T-helper 17 cell (primary cell): ENCODE data around the gene MZT1. TPM values are rescaled to one million over a fixed set of nuclear protein-coding genes. Genes with fewer than 3 reads are reported as not detected.

Source experiments
- ATAC-seq: fragments of 150-1000 bp; cut with Tn5 transposase; 2 replicates; pipeline ENCODE4 v1.10.0; 2021; ENCODE audit warnings: mild to moderate bottlenecking, moderate library complexity
- DNase-seq, 3 donors: peaks; one replicate each; pipeline versions ENCODE4 v3.0.0 to v3.0.0-alpha.2; 2020 to 2021
- H3K9me3 ChIP-seq: one replicate; pipeline ENCODE4 v1.7.0; 2013; ENCODE audit warnings: low read length, mild to moderate bottlenecking; ENCODE audit not compliant: control insufficient read depth, poor library complexity, severe bottlenecking
- H3K27ac Mint-ChIP-seq: one replicate; pipeline ENCODE4 v1.8.0; 2022; ENCODE audit warnings: mild to moderate bottlenecking, moderate library complexity, mixed read lengths
- H3K27me3 Mint-ChIP-seq: one replicate; pipeline ENCODE4 v1.8.0; 2022; ENCODE audit warnings: mixed read lengths
- H3K36me3 Mint-ChIP-seq: one replicate; pipeline ENCODE4 v1.8.0; 2022; ENCODE audit warnings: low read depth, mixed read lengths
- H3K4me1 Mint-ChIP-seq: one replicate; pipeline ENCODE4 v1.8.0; 2022; ENCODE audit warnings: mild to moderate bottlenecking, mixed read lengths
- H3K4me3 Mint-ChIP-seq: one replicate; pipeline ENCODE4 v1.8.0; 2022; ENCODE audit warnings: mild to moderate bottlenecking, moderate library complexity, mixed read lengths
- total RNA-seq, 4 donors: library from RNA in 2 of 4; stranded (reverse) in 2 of 4; gene quantifications; one replicate each; pipeline ENCODE4 v1.2.3 and lab custom pipeline; 2022 to 2026

The MZT1 gene
- total RNA-seq, 2 donors from 2014 or later, result 4.9 to 7.6 TPM

DNA sequence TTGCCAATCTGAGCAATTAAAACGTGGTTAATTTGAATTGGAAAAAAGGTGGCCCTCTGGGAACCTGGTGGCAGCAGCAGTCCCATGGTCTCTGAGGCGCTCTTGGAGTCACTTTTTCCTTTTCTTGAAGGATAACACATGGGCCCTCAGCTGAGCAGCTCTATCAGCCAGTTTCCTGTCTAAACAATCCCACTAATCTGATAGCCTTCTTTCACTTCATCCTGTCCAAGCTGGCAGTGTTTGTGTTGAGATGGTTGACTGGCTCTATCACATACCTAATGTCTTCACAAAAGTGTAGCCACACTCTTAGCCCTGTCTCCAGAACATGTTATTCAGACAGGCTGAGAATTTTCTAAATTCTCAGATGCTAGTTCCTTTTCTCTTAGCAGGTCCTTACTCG is 10.7 kb downstream of the MZT1 start:
- H3K36me3 Mint-ChIP-seq, result peaks cover 9% of the 10 kb centered on the region
- peaks cover 9% of the 10 kb centered on the region for H3K4me1 Mint-ChIP-seq
- H3K9me3 ChIP-seq, result no peaks in the 10 kb centered on the region
- DNase-seq, result no peak
- no peak overlapping the region for H3K4me3 Mint-ChIP-seq
- H3K27me3 Mint-ChIP-seq, result no peaks in the 10 kb centered on the region
- no peak for ATAC-seq
- no peak overlapping the region for H3K27ac Mint-ChIP-seq

DNA sequence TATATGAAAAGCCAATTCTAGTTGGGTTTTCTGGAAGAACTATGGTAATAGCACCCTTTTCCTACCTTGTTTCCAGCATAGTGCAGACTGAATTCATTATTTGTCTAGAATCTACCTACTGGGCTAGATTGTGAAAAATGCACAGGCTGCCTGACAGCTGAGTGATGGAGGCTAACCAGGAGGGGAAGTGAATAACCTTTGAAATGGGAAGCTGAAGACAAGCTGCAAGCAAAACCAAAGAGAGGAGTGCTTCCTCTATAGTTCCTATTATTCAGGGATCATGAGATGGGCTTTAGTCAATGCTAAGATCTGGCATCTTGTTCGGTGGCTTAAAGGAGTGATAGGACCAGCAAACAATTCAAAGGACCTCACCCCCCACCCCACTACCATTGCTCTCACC is 26.9 kb downstream of the MZT1 start:
- Mint-ChIP-seq H3K36me3 (no peaks in the 10 kb centered on the region), H3K27ac (no peak overlapping the region), H3K4me3 (no peak overlapping the region), H3K4me1 (no peaks in the 10 kb centered on the region), H3K27me3 (peaks cover 6% of the 10 kb centered on the region)
- no peaks in the 10 kb centered on the region for H3K9me3 ChIP-seq
- ATAC-seq (no peak), DNase-seq (no peak)

DNA sequence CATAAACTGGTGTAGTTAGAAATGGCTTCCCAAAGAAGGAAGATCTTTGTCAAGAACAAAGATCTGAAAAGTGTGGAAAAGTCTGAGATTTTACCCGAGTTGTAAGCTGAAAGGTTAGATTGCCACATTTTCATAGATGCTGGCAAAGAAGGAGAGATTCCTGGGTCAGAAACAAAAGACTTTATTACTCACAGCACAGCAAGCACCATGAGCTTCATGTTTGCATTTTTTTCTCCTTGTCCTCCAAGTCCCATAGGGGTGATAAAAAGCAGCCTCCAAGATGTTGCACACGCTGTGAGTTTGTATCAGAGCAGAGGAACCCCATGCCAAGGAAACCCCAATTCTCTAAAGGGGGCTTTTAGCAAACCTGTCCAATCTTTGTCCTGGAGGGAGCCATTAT is 29.3 kb downstream of the MZT1 start:
- no peak overlapping the region for H3K27ac Mint-ChIP-seq
- no peak overlapping the region for H3K4me3 Mint-ChIP-seq
- H3K4me1 Mint-ChIP-seq, result no peaks in the 10 kb centered on the region
- no peaks in the 10 kb centered on the region for H3K36me3 Mint-ChIP-seq
- DNase-seq (no peak), ATAC-seq (no peak)
- H3K27me3 Mint-ChIP-seq, result peaks cover 19% of the 10 kb centered on the region
- peaks cover under 1% of the 10 kb centered on the region for H3K9me3 ChIP-seq

DNA sequence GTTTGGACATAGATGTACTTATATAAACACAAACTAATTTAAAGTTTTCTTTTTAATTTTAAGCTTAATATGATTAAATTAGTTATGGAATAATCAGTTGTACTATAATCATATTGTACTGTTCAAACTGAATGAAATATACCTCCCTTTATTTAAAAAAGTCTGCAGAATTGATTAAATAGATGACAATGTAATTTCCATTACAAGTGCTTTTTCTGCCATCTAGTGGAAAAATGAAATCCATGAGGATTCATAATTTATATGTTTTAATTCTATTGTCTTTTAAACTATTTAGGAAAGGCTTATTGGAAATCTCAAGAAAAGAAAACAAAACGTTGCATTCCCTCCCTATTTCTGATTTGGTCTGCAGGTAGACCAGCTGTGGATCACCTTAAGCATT is 30.9 kb downstream of the MZT1 start:
- Mint-ChIP-seq H3K36me3 (no peaks in the 10 kb centered on the region), H3K4me3 (no peak overlapping the region), H3K27ac (no peak overlapping the region), H3K27me3 (peaks cover 19% of the 10 kb centered on the region), H3K4me1 (no peaks in the 10 kb centered on the region)
- DNase-seq, result no peak
- ATAC-seq, result no peak
- H3K9me3 ChIP-seq, result peaks cover 6% of the 10 kb centered on the region

DNA sequence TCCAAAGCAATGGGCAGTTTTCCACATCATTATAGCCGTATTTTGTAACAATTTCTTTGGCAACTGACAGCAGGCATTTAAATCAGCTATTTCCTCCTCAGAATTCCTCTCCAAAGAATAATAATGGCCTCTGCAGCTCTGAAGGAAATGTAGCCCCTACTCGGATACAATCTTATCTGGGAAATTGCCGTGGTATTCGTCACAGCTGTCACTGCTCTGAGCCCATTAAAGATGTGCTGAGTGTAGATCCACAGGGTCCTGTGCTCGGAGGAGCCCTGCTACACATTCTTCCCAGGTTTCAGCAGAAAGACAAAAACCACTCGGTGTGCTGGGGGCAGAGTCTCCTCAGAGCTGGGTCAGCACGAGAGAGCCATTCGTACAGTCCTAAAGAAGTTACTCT is 33.1 kb downstream of the MZT1 start:
- peaks cover 17% of the 10 kb centered on the region for H3K27me3 Mint-ChIP-seq
- no peak for DNase-seq
- H3K36me3 Mint-ChIP-seq, result no peaks in the 10 kb centered on the region
- no peak overlapping the region for H3K27ac Mint-ChIP-seq
- ATAC-seq, result no peak
- H3K4me3 Mint-ChIP-seq, result no peak overlapping the region
- H3K4me1 Mint-ChIP-seq, result no peaks in the 10 kb centered on the region
- peaks cover 6% of the 10 kb centered on the region for H3K9me3 ChIP-seq

DNA sequence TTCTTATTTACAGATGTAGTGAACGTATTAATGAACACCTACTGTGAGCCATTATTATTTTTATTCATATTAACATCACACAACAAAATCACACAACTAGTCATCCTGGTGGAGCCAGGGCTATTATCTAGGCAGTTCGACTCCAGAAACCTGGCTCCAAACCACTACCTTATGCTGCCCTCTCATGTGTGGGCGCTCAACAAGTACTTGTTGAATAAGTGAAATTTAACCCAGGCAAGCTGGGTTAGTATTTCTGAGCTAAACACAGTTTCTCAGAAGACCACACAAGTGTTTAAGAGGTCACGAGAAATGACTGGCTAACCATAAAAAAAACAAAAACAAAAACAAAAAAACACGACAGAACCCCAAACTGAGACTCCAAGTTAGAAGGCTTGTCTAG is 33.6 kb downstream of the MZT1 start:
- Mint-ChIP-seq H3K4me1 (no peaks in the 10 kb centered on the region), H3K36me3 (no peaks in the 10 kb centered on the region), H3K4me3 (no peak overlapping the region), H3K27me3 (peaks cover 13% of the 10 kb centered on the region), H3K27ac (no peak overlapping the region)
- DNase-seq (no peak), ATAC-seq (no peak)
- peaks cover 6% of the 10 kb centered on the region for H3K9me3 ChIP-seq

DNA sequence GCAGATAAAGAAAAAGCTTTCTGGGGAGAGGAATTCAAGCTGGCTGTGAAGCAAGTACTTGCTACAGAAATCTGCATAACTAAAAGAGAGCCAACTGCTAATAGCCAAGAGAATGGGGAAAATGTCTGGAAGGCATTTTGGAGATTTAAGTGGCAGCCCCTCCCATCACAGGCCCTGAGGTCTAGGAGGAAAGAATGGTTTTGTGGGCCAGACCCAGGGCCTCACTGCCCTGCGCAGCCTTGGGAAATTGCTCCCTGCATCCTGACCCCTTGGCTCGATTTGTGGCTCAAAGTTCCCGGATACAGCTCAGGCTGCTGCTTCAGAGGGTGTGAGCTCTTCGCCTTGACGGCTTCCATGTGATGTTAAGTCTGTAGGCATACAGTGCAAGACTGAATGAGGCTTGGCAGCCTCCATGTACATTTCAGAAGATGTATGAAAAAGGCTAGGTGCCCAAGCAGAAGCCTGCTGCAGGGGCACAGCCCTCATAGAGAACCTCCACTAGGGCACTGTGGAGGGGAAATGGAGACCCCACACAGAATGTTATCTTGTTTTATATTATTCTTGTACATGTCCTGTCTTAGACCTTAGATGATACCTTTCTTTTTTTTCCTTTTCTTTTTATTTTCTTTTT is 34.4 kb downstream of the MZT1 start:
- Mint-ChIP-seq H3K4me3 (no peak overlapping the region), H3K27ac (no peak overlapping the region), H3K36me3 (no peaks in the 10 kb centered on the region), H3K4me1 (no peaks in the 10 kb centered on the region), H3K27me3 (peaks cover 13% of the 10 kb centered on the region)
- H3K9me3 ChIP-seq, result peaks cover 6% of the 10 kb centered on the region
- ATAC-seq (no peak), DNase-seq (no peak)

DNA sequence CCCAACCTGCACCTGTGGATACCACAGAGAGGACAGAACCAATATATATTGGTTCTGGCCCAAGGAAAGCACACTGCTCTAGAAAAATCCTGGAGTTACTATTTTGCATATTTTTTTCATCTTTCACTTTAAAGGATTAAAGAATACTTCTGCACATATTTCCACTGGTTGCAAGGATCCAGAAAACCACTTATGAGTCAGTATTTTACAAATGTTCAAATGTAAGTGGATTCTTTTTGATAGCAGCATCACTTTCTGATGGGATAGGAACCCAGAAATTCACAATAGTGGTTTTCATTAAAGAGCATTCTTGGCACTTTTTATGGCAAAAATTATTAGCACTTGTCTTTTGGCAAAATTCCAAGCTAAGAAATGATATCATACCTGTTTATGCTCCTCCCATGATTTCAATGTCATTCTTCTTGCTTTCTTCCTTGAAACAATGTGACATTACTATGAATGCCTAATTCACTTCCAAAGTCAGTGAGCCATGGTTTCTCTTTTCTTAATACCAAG is 38.2 kb downstream of the MZT1 start:
- Mint-ChIP-seq H3K36me3 (no peaks in the 10 kb centered on the region), H3K27ac (no peak overlapping the region), H3K4me1 (no peaks in the 10 kb centered on the region), H3K4me3 (no peak overlapping the region), H3K27me3 (peaks cover 22% of the 10 kb centered on the region)
- ATAC-seq, result no peak
- DNase-seq, result no peak
- peaks cover 6% of the 10 kb centered on the region for H3K9me3 ChIP-seq

DNA sequence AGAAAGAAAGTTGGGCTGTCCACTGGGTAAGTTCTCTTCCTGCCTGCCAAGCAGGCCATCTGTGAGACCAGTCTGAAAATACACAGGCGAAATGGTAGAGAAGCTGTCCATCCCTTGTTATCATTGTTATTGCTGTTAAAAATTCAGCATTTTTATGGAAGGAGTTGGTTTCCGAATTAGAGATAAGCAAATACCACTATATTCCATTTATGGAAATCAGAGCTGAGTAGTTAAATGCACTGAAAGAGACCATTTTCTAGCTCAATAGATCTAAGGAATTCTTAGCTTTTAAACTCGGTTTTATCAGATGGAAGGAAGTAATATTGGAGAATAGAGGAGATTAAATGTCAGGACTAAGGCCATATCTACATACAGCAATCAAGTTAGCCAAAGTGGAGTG is 40.7 kb downstream of the MZT1 start:
- no peak for ATAC-seq
- no peaks in the 10 kb centered on the region for H3K9me3 ChIP-seq
- Mint-ChIP-seq H3K4me1 (no peaks in the 10 kb centered on the region), H3K27me3 (peaks cover 36% of the 10 kb centered on the region), H3K36me3 (no peaks in the 10 kb centered on the region), H3K4me3 (no peak overlapping the region), H3K27ac (no peak overlapping the region)
- no peak for DNase-seq

DNA sequence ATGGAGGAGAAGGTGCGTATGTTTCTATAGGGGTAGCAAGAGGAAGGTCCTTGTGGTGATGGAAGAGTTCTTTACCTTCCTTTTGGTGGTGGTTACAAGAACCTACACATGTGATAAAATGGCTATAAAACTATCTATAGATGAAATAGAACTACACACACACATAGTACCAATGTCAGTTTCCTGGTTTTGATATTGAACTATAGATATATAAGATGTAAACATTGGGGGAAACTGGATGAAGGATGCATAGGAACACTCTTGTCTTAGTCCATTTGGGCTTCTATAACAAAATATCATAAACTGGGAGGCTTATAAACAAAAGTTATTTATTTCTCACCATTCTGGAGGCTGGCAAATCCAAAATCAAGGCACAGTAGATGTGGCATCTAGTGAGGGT is 47.1 kb downstream of the MZT1 start:
- no peak overlapping the region for H3K27ac Mint-ChIP-seq
- H3K9me3 ChIP-seq, result no peaks in the 10 kb centered on the region
- no peaks in the 10 kb centered on the region for H3K36me3 Mint-ChIP-seq
- peaks cover 20% of the 10 kb centered on the region for H3K27me3 Mint-ChIP-seq
- DNase-seq (no peak), ATAC-seq (no peak)
- no peak overlapping the region for H3K4me3 Mint-ChIP-seq
- no peaks in the 10 kb centered on the region for H3K4me1 Mint-ChIP-seq

DNA sequence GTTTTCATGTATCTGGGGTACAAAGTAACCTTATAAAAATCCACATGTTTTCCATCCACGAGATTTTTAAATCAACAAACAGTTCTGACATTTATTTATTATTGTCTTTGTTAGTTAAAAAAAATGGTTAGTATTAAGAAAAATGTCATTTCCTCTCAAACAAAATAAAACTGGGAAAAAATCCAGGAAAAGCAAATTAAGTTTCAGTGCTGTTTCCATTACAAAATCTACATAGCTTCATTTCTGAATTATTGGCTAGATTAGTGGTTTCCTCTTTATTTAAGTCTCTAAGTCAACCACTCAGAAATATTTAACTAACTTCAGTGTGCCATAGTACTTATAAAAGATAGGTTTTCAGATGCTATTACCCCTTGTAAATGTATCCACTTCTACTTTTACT is 49.1 kb downstream of the MZT1 start:
- Mint-ChIP-seq H3K36me3 (no peaks in the 10 kb centered on the region), H3K27me3 (peaks cover 7% of the 10 kb centered on the region), H3K4me1 (no peaks in the 10 kb centered on the region), H3K27ac (no peak overlapping the region), H3K4me3 (no peak overlapping the region)
- ATAC-seq (no peak), DNase-seq (no peak)
- H3K9me3 ChIP-seq, result no peaks in the 10 kb centered on the region

DNA sequence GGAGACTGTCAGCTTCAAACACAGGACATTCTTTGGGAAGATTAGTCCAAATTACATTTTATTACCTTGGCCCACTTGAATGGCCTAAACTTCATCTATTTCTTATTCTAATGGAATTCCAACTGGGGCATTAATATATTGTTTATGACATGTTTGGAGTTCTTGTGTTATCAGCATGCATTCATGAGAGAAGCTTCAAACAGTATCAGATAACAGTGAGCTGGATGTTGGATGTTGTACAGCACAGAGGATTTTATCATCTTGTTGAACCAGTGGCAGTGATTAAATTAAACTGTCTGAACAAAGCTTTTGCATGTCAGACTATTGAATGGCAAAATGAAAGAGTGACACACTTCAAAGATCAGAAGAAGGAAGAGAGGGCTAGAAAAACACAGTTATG is 50.0 kb downstream of the MZT1 start:
- no peaks in the 10 kb centered on the region for H3K27me3 Mint-ChIP-seq
- no peak for ATAC-seq
- no peak overlapping the region for H3K4me3 Mint-ChIP-seq
- DNase-seq, result no peak
- no peaks in the 10 kb centered on the region for H3K4me1 Mint-ChIP-seq
- no peaks in the 10 kb centered on the region for H3K9me3 ChIP-seq
- no peaks in the 10 kb centered on the region for H3K36me3 Mint-ChIP-seq
- no peak overlapping the region for H3K27ac Mint-ChIP-seq

DNA sequence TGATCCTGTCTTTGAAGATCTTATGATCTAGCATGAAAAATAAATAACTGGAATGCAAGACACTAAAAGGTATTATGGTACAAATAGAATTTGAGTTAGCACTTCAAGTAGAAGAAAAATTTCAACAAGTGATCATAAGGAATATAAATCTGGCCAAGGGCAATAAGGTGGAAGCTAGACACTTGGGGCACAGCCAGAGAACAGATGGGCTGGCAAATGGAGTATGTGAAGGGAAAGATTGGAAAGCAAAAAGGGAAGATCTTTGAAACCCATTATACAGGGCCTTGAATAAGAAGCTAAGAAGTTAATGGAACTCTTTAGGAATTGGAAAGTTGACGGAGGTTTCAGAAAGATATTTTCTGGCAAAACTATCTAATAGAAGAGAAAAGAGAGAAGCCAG is 61.0 kb downstream of the MZT1 start:
- no peak overlapping the region for H3K4me3 Mint-ChIP-seq
- H3K36me3 Mint-ChIP-seq, result peaks cover 4% of the 10 kb centered on the region
- ATAC-seq (no peak), DNase-seq (no peak)
- peaks cover 23% of the 10 kb centered on the region for H3K27me3 Mint-ChIP-seq
- H3K27ac Mint-ChIP-seq, result no peak overlapping the region
- no peaks in the 10 kb centered on the region for H3K9me3 ChIP-seq
- no peaks in the 10 kb centered on the region for H3K4me1 Mint-ChIP-seq

DNA sequence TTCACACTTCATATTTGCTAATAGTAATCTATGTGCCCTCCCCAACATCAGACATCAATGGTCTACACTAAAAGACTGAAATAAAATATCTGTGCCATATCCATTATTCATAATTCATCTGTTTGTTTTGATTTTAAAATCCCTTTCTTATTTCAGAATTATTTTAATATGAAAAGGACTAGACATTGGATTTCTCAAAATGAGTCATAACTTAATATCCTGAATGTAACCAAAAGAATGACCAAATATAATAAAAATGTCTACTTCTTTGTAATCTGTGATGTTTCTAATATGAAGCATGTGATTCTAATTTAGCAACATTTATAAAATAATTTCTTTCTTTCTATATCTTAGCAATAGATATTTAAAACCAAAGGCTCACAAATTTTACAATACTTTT is 64.9 kb downstream of the MZT1 start:
- H3K9me3 ChIP-seq, result no peaks in the 10 kb centered on the region
- Mint-ChIP-seq H3K4me3 (no peak overlapping the region), H3K36me3 (peaks cover 2% of the 10 kb centered on the region), H3K27ac (no peak overlapping the region), H3K4me1 (no peaks in the 10 kb centered on the region), H3K27me3 (peaks cover 34% of the 10 kb centered on the region)
- ATAC-seq (no peak), DNase-seq (no peak)
